Measurements from ENCODE around the gene ABLIM1. TPM values are rescaled to one million over a fixed set of nuclear protein-coding genes. Genes with fewer than 3 reads are reported as not detected.

ABLIM1 gene
- total RNA-seq, result 2.1 and 7.2 TPM in 2 replicates

GRCh38 chr10:114658175-114658574 lies at the start of gene ABLIM1:
Gene ABLIM1, minus strand, starts transcription at chr10:114658275. Its CDS starts 75 bp downstream, at chr10:114658200.

GRCh38 chr10:114404171-114405010 lies 253.7 kb downstream of the ABLIM1 start, which contains the start of gene AFAP1L2:
Gene AFAP1L2, minus strand, starts transcription at chr10:114404502. Its CDS starts 47 bp downstream, at chr10:114404455.

Other genes starting within 250 kb of the ABLIM1 start
- gene FHIP2A, start 163.5 kb upstream of the ABLIM1 start, total RNA-seq, result 23.8 and 32.8 TPM in 2 replicates

All from smooth muscle cell of the umbilical artery (primary cell).